Measurements from ENCODE around the gene TMEM273. TPM values are rescaled to one million over a fixed set of nuclear protein-coding genes. Genes with fewer than 3 reads are reported as not detected.
A peak's percentile ranks its signal among the peaks of the same experiment; 100 is the strongest.

TMEM273 gene
- total RNA-seq, 2 donors from 2014 or later = 13.2 to 86.0 TPM

GRCh38 chr10:49169776-49170175 lies 18.4 kb downstream of the TMEM273 start:
- ATAC-seq = no peak
- peaks cover 9% of the 10 kb centered on the region for H3K36me3 Mint-ChIP-seq
- DNase-seq (ENCODE audit: low spot score) = no peak
- peak overlapping the region; percentile 21 to 69 for H3K27ac Mint-ChIP-seq
- no peaks in the 10 kb centered on the region for H3K27me3 Mint-ChIP-seq
- no peaks in the 10 kb centered on the region for H3K9me3 Mint-ChIP-seq
- no peak overlapping the region for H3K4me3 Mint-ChIP-seq
- peaks cover 30 to 47% of the 10 kb centered on the region in 2 donors for H3K4me1 Mint-ChIP-seq (ENCODE audit: low read depth in 2 of 2)

GRCh38 chr10:49168831-49169500 lies 19.2 kb downstream of the TMEM273 start:
- Mint-ChIP-seq H3K4me3 (no peak overlapping the region), H3K27ac (peak overlapping the region; percentile 19 to 61), H3K9me3 (no peaks in the 10 kb centered on the region), H3K36me3 (peaks cover 14% of the 10 kb centered on the region), H3K4me1 (ENCODE audit: low read depth in 2 of 2) (peaks cover 36 to 53% of the 10 kb centered on the region in 2 donors), H3K27me3 (no peaks in the 10 kb centered on the region)
- DNase-seq (ENCODE audit: low spot score) (no peak), ATAC-seq (no peak)

- H3K9me3 Mint-ChIP-seq = no peaks in the 10 kb centered on the region
- ATAC-seq = no peak
- no peaks in the 10 kb centered on the region for H3K27me3 Mint-ChIP-seq
- no peak overlapping the region for H3K4me3 Mint-ChIP-seq
- H3K27ac Mint-ChIP-seq = peak overlapping the region; percentile 19 to 61
- H3K4me1 Mint-ChIP-seq (ENCODE audit: low read depth in 2 of 2) = peaks cover 36 to 47% of the 10 kb centered on the region in 2 donors
- peaks cover 14% of the 10 kb centered on the region for H3K36me3 Mint-ChIP-seq
- DNase-seq (ENCODE audit: low spot score) = no peak
Observed at GRCh38 chr10:49168171-49168540, 20.0 kb downstream of the TMEM273 start.

- no peak for ATAC-seq
Observed at GRCh38 chr10:49167425-49168170, 20.6 kb downstream of the TMEM273 start.

GRCh38 chr10:49166484-49167400 lies 21.4 kb downstream of the TMEM273 start:
- Mint-ChIP-seq H3K27ac (peak overlapping the region; percentile 19 to 26), H3K36me3 (peaks cover 14% of the 10 kb centered on the region), H3K9me3 (no peaks in the 10 kb centered on the region), H3K4me1 (ENCODE audit: low read depth in 2 of 2) (peaks cover 29 to 39% of the 10 kb centered on the region in 2 donors), H3K27me3 (no peaks in the 10 kb centered on the region), H3K4me3 (no peak overlapping the region)
- no peak for DNase-seq (ENCODE audit: low spot score)
- no peak for ATAC-seq

More at GRCh38 chr10:49167425-49168170, 20.6 kb downstream of the TMEM273 start:
- peaks cover 31 to 42% of the 10 kb centered on the region in 2 donors for H3K4me1 Mint-ChIP-seq (ENCODE audit: low read depth in 2 of 2)
- peak overlapping the region; percentile 19 to 61 for H3K27ac Mint-ChIP-seq
- no peak overlapping the region for H3K4me3 Mint-ChIP-seq
- peaks cover 14% of the 10 kb centered on the region for H3K36me3 Mint-ChIP-seq
- H3K9me3 Mint-ChIP-seq = no peaks in the 10 kb centered on the region
- DNase-seq (ENCODE audit: low spot score) = no peak
- no peaks in the 10 kb centered on the region for H3K27me3 Mint-ChIP-seq

GRCh38 chr10:49165821-49166483 lies 22.2 kb downstream of the TMEM273 start:
- DNase-seq (ENCODE audit: low spot score) (no peak), ATAC-seq (peak in 1 of 2 donors; percentile 61)
- Mint-ChIP-seq H3K27me3 (no peaks in the 10 kb centered on the region), H3K36me3 (peaks cover 14% of the 10 kb centered on the region), H3K27ac (peak overlapping the region; percentile 11 to 19), H3K4me1 (ENCODE audit: low read depth in 2 of 2) (peaks cover 31 to 42% of the 10 kb centered on the region in 2 donors), H3K4me3 (no peak overlapping the region), H3K9me3 (no peaks in the 10 kb centered on the region)

DNA sequence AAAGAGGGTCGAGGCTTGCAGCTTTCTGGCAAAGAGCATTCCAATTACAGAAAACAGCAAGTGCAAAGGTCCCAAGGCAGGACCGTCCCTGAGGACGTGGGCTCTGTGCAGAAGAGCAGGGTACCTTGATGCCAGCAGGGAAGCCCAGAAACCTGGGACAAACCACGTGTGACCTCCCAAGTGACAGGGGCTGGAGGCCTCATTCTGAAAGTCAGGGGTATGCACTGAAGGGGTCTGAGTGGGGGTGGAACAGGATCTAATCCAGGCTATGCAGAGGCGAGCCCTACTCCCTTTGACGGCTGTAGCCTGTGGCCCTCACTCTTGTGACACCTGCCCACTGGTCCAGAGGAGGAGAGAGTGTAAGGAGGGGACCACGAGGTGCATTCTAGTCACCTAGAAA lies 22.9 kb downstream of the TMEM273 start:
- H3K4me1 Mint-ChIP-seq (ENCODE audit: low read depth in 2 of 2) = peaks cover 31 to 42% of the 10 kb centered on the region in 2 donors
- H3K9me3 Mint-ChIP-seq = no peaks in the 10 kb centered on the region
- H3K27me3 Mint-ChIP-seq = no peaks in the 10 kb centered on the region
- ATAC-seq (no peak), DNase-seq (ENCODE audit: low spot score) (no peak)
- peak overlapping the region; percentile 35 to 61 for H3K27ac Mint-ChIP-seq
- H3K36me3 Mint-ChIP-seq = peaks cover 14% of the 10 kb centered on the region
- no peak overlapping the region for H3K4me3 Mint-ChIP-seq

DNA sequence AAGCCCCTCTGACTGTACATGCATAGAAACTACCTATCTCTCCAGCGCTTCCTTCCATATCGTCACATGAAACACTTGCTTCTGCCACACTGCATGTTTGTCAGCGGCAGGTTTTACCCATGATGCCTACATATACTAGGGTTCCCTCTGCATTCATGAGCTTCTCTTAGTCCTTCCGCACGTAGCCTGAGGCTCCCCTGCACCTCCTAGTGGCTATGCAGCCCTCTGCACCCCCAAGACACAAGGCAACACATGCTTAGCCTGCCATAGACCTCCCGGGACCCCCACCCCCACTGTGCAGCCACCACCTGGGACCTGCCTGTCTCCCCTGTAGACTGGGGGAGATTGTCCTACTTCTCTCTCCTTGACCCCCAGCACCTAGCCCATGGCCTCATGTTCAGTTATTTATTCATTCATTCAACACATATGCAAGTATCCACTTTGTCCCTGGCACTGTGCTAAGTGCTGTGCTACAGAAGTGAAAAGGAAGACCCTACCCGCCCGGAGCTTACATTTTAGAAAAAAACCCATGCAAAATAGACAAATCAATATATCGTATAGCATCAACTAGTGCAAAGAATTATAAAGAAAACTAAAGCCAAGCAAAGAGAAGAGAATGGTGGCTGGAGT lies 23.5 kb downstream of the TMEM273 start:
- Mint-ChIP-seq H3K27me3 (no peaks in the 10 kb centered on the region), H3K4me1 (ENCODE audit: low read depth in 2 of 2) (peaks cover 31 to 42% of the 10 kb centered on the region in 2 donors), H3K4me3 (peak overlapping the region; percentile 3), H3K27ac (peak overlapping the region; percentile 35 to 61), H3K36me3 (peaks cover 14% of the 10 kb centered on the region), H3K9me3 (no peaks in the 10 kb centered on the region)
- DNase-seq (ENCODE audit: low spot score) = no peak
- peak; percentile 69 to 74 for ATAC-seq

- Mint-ChIP-seq H3K27ac (peak overlapping the region in 1 of 2 donors; percentile 35), H3K4me3 (no peak overlapping the region), H3K36me3 (peaks cover 19% of the 10 kb centered on the region), H3K9me3 (no peaks in the 10 kb centered on the region), H3K4me1 (ENCODE audit: low read depth in 2 of 2) (peaks cover 28 to 42% of the 10 kb centered on the region in 2 donors), H3K27me3 (no peaks in the 10 kb centered on the region)
- ATAC-seq (no peak), DNase-seq (ENCODE audit: low spot score) (no peak)
Observed at GRCh38 chr10:49163741-49164140, 24.4 kb downstream of the TMEM273 start.

DNA sequence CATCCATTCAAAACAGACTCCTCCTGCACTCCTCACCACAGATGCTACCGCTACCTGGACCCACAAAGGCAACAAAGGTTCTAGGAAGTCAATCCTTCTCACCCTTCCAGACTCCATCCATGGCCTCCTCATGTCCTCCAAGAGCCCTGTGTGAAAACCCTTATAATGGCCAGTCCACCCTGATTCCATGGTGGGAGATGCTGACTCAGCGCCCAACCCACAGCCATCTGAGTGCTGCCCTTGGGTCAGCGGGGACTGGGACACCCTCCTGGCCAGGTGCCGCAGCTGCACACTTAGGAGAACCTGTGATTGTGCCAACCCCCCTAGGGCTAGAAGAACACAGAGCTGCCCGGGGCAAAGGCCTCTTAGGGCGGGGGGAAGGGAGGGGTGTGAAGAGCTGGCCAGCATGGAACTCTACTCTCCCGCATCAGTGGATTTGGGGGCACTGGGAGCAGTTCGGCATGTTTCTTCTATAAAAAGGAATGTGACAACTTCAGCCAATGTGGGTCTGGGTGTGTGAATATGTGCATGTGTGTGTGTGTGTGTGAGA lies 25.4 kb downstream of the TMEM273 start:
- Mint-ChIP-seq H3K9me3 (no peaks in the 10 kb centered on the region), H3K4me1 (ENCODE audit: low read depth in 2 of 2) (peaks cover 26 to 35% of the 10 kb centered on the region in 2 donors), H3K27me3 (no peaks in the 10 kb centered on the region), H3K27ac (no peak overlapping the region), H3K36me3 (peaks cover 19% of the 10 kb centered on the region), H3K4me3 (no peak overlapping the region)
- no peak for ATAC-seq
- no peak for DNase-seq (ENCODE audit: low spot score)

GRCh38 chr10:49162063-49162462 lies 26.1 kb downstream of the TMEM273 start:
- H3K27ac Mint-ChIP-seq = no peak overlapping the region

DNA sequence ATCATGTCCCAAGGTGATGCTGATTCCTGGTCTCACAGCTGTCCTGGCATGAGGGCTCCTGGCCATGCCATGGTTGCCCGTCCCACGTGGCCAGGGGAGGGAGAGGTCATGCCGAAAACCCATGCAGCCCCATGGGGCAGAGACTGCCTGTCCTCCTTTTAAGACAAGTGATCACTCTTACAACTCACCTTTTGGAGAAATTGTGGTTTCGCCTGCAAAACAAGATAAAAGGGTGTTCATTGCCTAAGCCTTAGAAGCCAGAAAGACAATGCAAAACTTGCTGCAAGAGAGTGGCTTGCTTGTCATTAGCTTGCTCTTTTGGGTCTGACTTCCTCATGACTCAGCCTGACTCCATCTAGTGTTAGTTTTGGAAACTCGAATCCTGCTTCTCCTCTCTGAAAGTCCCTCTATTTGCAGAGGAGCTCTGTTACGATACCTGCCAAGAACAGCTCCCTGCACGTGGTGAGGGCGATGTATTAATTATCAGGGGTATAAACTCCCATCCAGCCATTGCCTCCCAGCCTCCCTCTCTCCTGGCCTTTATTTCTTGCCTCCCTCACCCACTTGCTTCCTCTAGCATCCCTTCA lies 26.7 kb downstream of the TMEM273 start:
- Mint-ChIP-seq H3K9me3 (no peaks in the 10 kb centered on the region), H3K36me3 (peaks cover 28% of the 10 kb centered on the region), H3K4me3 (no peak overlapping the region), H3K4me1 (ENCODE audit: low read depth in 2 of 2) (peaks cover 34 to 46% of the 10 kb centered on the region in 2 donors), H3K27ac (no peak overlapping the region), H3K27me3 (no peaks in the 10 kb centered on the region)
- DNase-seq (ENCODE audit: low spot score) (no peak), ATAC-seq (no peak)

More at GRCh38 chr10:49162063-49162462, 26.1 kb downstream of the TMEM273 start:
- H3K9me3 Mint-ChIP-seq = no peaks in the 10 kb centered on the region
- no peaks in the 10 kb centered on the region for H3K27me3 Mint-ChIP-seq
- H3K4me3 Mint-ChIP-seq = no peak overlapping the region
- peaks cover 26% of the 10 kb centered on the region for H3K36me3 Mint-ChIP-seq
- ATAC-seq (no peak), DNase-seq (ENCODE audit: low spot score) (no peak)
- peaks cover 31 to 43% of the 10 kb centered on the region in 2 donors for H3K4me1 Mint-ChIP-seq (ENCODE audit: low read depth in 2 of 2)

Measured in natural killer cell treated with Interleukin-12 subunit alpha and Interleukin-12 subunit beta and Interleukin-15 and Interleukin-18, amount 100 ng/mL, for 72 hours (primary cell).